GM12878 (cell line): ENCODE data around the gene RAI2. TPM values are rescaled to one million over a fixed set of nuclear protein-coding genes. Genes with fewer than 3 reads are reported as not detected.

ENCODE experiments used
- ATAC-seq: fragments of 200-7000 bp; cut with Tn5 transposase; 3 replicates; pipeline ENCODE4 v1.9.1; 2020; ENCODE audit warnings: mild to moderate bottlenecking, moderate library complexity
- BruUV-seq: library from RNA; stranded (reverse); fragments of 400-500 nt; replicated peaks from 2 replicates; lab custom pipeline; 2021; lab: Mats Ljungman, UMichigan
- CTCF ChIA-PET: fragments of 300-600 bp; sonication (Branson Sonifier 250); formaldehyde crosslinking; extraction: SDS; loops from one replicate; lab custom pipeline; 2021; ENCODE audit warnings: inconsistent platforms; lab: Yijun Ruan, JAX
- POLR2A ChIA-PET: fragments of 350-600 bp; formaldehyde crosslinking; extraction: SDS; loops from one replicate; lab custom pipeline; 2021; ENCODE audit warnings: inconsistent platforms; lab: Charles Lee
- RAD21 ChIA-PET: fragments of 300-600 bp; sonication (Branson Sonifier 250); formaldehyde crosslinking; loops from one replicate; lab custom pipeline; 2023; ENCODE audit warnings: antibody characterized with exemption; ENCODE audit not compliant: unreplicated experiment; lab: Charles Lee
- SMC1A ChIA-PET: fragments of 300-600 bp; sonication (Branson Sonifier 250); formaldehyde crosslinking; loops from one replicate; lab custom pipeline; 2023; ENCODE audit not compliant: unreplicated experiment, uncharacterized antibody; lab: Charles Lee
- DNase-seq: peaks from one replicate; pipeline ENCODE4 v3.0.0-alpha.2; 2011; ENCODE audit warnings: low read depth, low spot score
- FAIRE-seq: peaks from 3 replicates; lab custom pipeline; 2011; peaks lifted over from hg19 to GRCh38; lab: Jason Lieb, UNC
- H2AFZ ChIP-seq: 2 replicates; pipeline ENCODE4 v1.6.0; 2011; ENCODE audit warnings: low read depth, low read length, control low read depth; ENCODE audit not compliant: control insufficient read depth
- H3K27ac ChIP-seq: 2 replicates; pipeline ENCODE4 v1.5.1; 2011; ENCODE audit warnings: control low read depth; ENCODE audit not compliant: control insufficient read depth, insufficient read depth
- H3K27me3 ChIP-seq, 2 experiments: replicated peaks in 1 of 2; 2 replicates each; pipeline versions ENCODE4 v1.6.0 to v1.6.1; 2011; ENCODE audit warnings: low read length in 1 of 2; ENCODE audit not compliant: control insufficient read depth in 2 of 2, insufficient read depth in 2 of 2
- H3K36me3 ChIP-seq, 2 experiments: 2 replicates each; pipeline ENCODE4 v1.5.1; 2011; ENCODE audit warnings: low read length in 1 of 2; ENCODE audit not compliant: control insufficient read depth in 2 of 2, insufficient read depth in 2 of 2
- H3K4me1 ChIP-seq: 2 replicates; pipeline ENCODE4 v1.6.1; 2011; ENCODE audit warnings: mild to moderate bottlenecking, low read length, moderate library complexity, mixed read lengths; ENCODE audit not compliant: control insufficient read depth, insufficient read depth
- H3K4me2 ChIP-seq: 2 replicates; pipeline ENCODE4 v1.6.0; 2011; ENCODE audit warnings: control low read depth; ENCODE audit not compliant: control insufficient read depth, insufficient read depth
- H3K4me3 ChIP-seq: fragments of 200-600 bp; sonication (generic); 2 replicates; pipeline ENCODE4 v1.5.1; 2016
- H3K79me2 ChIP-seq: 2 replicates; pipeline ENCODE4 v1.6.0; 2011; ENCODE audit warnings: low read length; ENCODE audit not compliant: control insufficient read depth, insufficient read depth
- H3K9ac ChIP-seq: 2 replicates; pipeline ENCODE4 v1.8.0; 2011; ENCODE audit warnings: low read length, control low read depth, mixed read lengths; ENCODE audit not compliant: control insufficient read depth, insufficient read depth
- H3K9me3 ChIP-seq: replicated peaks from 3 replicates; pipeline ENCODE4 v1.5.1; 2011; ENCODE audit warnings: mild to moderate bottlenecking, low read length; ENCODE audit not compliant: control insufficient read depth, insufficient read depth
- H4K20me1 ChIP-seq: 2 replicates; pipeline ENCODE4 v1.6.0; 2011; ENCODE audit not compliant: control insufficient read depth, insufficient read depth
- CEBPB ChIP-seq, 2 experiments: fragments of 150-350 bp in 1 of 2; IDR thresholded peaks; 2 replicates each; pipeline ENCODE4 v1.6.1; 2012 to 2014; ENCODE audit warnings: low read depth in 2 of 2, low read length in 2 of 2, borderline replicate concordance in 1 of 2, inconsistent platforms in 1 of 2
- CHD2 ChIP-seq: IDR thresholded peaks from 2 replicates; pipeline ENCODE4 v1.6.1; 2011; ENCODE audit warnings: low read depth, low read length, improper control_type of control experiment, borderline replicate concordance
- EZH2 ChIP-seq: IDR thresholded peaks from 2 replicates; pipeline ENCODE4 v1.6.1; 2012; ENCODE audit warnings: low read depth, mild to moderate bottlenecking, control low read depth, inconsistent platforms, low read length, borderline replicate concordance; ENCODE audit not compliant: control insufficient read depth
- GABPA ChIP-seq: IDR thresholded peaks from 2 replicates; pipeline ENCODE4 v1.6.1; 2014; ENCODE audit warnings: antibody characterized with exemption, low read depth, mild to moderate bottlenecking, inconsistent platforms
- HCFC1 ChIP-seq: fragments of 150-350 bp; IDR thresholded peaks from 2 replicates; pipeline ENCODE4 v1.6.1; 2014; ENCODE audit warnings: low read length
- HDAC2 ChIP-seq: fragments of 200-600 bp; sonication (generic); IDR thresholded peaks from 2 replicates; pipeline ENCODE4 v1.6.1; 2017
- IKZF1 ChIP-seq: fragments of 450-650 bp; conservative IDR thresholded peaks from 2 replicates; pipeline ENCODE4 v1.6.1; 2017; ENCODE audit warnings: antibody characterized with exemption, mild to moderate bottlenecking
- JUNB ChIP-seq: IDR thresholded peaks from 2 replicates; pipeline ENCODE4 v1.6.1; 2016; ENCODE audit warnings: antibody characterized with exemption, mild to moderate bottlenecking
- NBN ChIP-seq: fragments of 450-650 bp; IDR thresholded peaks from 2 replicates; pipeline ENCODE4 v1.6.1; 2016
- PAX5 ChIP-seq: IDR thresholded peaks from 2 replicates; pipeline ENCODE4 v1.6.1; 2011; ENCODE audit warnings: low read depth, low read length, borderline replicate concordance
- RFX5 ChIP-seq: IDR thresholded peaks from 2 replicates; pipeline ENCODE4 v1.6.1; 2011; ENCODE audit warnings: low read depth, low read length, improper control_type of control experiment
- TCF7 ChIP-seq: IDR thresholded peaks from 2 replicates; pipeline ENCODE4 v1.6.1; 2014; ENCODE audit warnings: antibody characterized with exemption, borderline replicate concordance
- WGBS: methylation state at CpG from one replicate; pipeline ENCODE4 v1.1.6; 2016; ENCODE audit warnings: low lambda C conversion rate; ENCODE audit not compliant: insufficient replicate concordance, insufficient coverage; ENCODE audit errors: missing lambda C conversion rate; 5-methylcytosine and 5-hydroxymethylcytosine counted together
- in situ Hi-C: fragments of 300-500 bp; cut with MboI; formaldehyde crosslinking; loops from 9 replicates; pipeline ENCODE4 v1.14.3; 2018; ENCODE audit warnings: mixed read lengths
- intact Hi-C: fragments of 100-400 bp; cut with micrococcal nuclease; formaldehyde crosslinking; loops from one replicate; pipeline ENCODE4 v1.14.2; 2022; ENCODE audit not compliant: unreplicated experiment
- polyA plus RNA-seq, 11 experiments: library from polyadenylated mRNA; depleted of rRNA in 4 of 11; unstranded in 6 of 11; stranded (reverse) in 5 of 11; fragments of >200 nt; fragmentation: Nextera tagmentation in 4 of 11; fragmentation: Illumina TruSeq in 1 of 11; extraction: Ambion mirVana in 4 of 11; extraction: Trizol in 1 of 11; gene quantifications; 1 replicate in 1 of 11; 2 replicates in 10 of 11; pipeline versions ENCODE4 v1.2.1 to v1.2.3, GENCODE V29; 2011 to 2016; ENCODE audit warnings: inconsistent platforms in 2 of 11, missing spikeins in 2 of 11, low read depth in 1 of 11
- total RNA-seq, 4 experiments: library from RNA; depleted of rRNA in 3 of 4; stranded (reverse); fragments of >200 nt in 3 of 4; fragmentation: Illumina TruSeq in 1 of 4; extraction: Trizol in 1 of 4; gene quantifications; 2 replicates each; pipeline versions ENCODE4 v1.2.1 to v1.2.3, GENCODE V29; 2013 to 2021
- TF ChIP-seq, protein P1 (sequence below): fragments of 450-650 bp; IDR thresholded peaks from 2 replicates; pipeline ENCODE4 v1.6.1; 2018; ENCODE audit warnings: mild to moderate bottlenecking, low read depth, moderate library complexity; ENCODE audit not compliant: partially characterized antibody
- TF ChIP-seq, protein P2 (sequence below): IDR thresholded peaks from 2 replicates; pipeline ENCODE4 v1.6.1; 2012; ENCODE audit warnings: low read depth, low read length, improper control_type of control experiment
- TF ChIP-seq, protein P3 (sequence below): fragments of 450-650 bp; conservative IDR thresholded peaks from 2 replicates; pipeline ENCODE4 v1.6.1; 2017; ENCODE audit warnings: mild to moderate bottlenecking, moderate library complexity
- TF ChIP-seq, protein P4 (sequence below): fragments of 450-650 bp; IDR thresholded peaks from 2 replicates; pipeline ENCODE4 v1.6.1; 2017; ENCODE audit warnings: borderline replicate concordance
- TF ChIP-seq, protein P5 (sequence below): IDR thresholded peaks from 2 replicates; pipeline ENCODE4 v1.6.1; 2011; ENCODE audit warnings: borderline replicate concordance, low read depth, mild to moderate bottlenecking, moderate library complexity, low read length; ENCODE audit not compliant: insufficient read depth, poor library complexity, severe bottlenecking

RAI2 gene
- total and polyA plus RNA-seq, 10 of the 15 experiments (the other 5 are each of a cell fraction or from before 2014, with no cell fraction given) = not detected

DNA sequence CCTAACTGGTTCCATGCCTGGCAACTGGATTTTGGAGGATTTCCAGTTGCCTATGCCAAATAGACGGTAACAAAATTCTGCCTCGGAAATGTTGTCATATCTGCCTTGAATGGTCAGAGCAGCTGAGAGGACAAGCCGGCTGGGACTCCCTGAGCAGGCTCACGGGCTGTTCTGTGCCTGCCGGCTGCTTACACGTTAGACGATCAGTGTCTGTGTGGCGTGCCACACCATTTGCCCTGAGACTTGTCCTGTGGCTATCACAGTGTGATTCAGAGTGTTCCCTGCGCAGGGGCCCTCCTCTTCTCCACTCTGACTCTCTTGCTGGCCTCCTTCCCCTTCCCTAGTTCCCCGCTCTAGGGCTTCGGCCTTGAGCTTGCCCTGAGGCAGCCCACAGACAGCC is 42.4 kb downstream of the RAI2 start:
- no peak overlapping the region for H2AFZ ChIP-seq
- ATAC-seq (no peak), DNase-seq (no peak), FAIRE-seq (no peak)
- CTCF ChIA-PET = no interaction called here
- 45% methylated on average over 11 of the region's 11 CpGs for WGBS
- no peak overlapping the region for H3K4me3 ChIP-seq
- in situ Hi-C loops = no loop called here
- H3K4me1 ChIP-seq = no peaks in the 10 kb centered on the region
- no peaks in the 10 kb centered on the region for H3K9me3 ChIP-seq
- no peaks in the 10 kb centered on the region for H3K79me2 ChIP-seq
- no TSS peak for BruUV-seq
- H3K27me3 ChIP-seq = no peaks in the 10 kb centered on the region; a peak in 1 of 4 replicates
- intact Hi-C loops = no loop called here
- POLR2A ChIA-PET = no interaction called here
- RAD21 ChIA-PET = no interaction called here
- SMC1A ChIA-PET = interaction anchor here (1.0 kb wide), 1 partner anchor 10 kb away, joined by 3 read pairs; no protein-coding TSS in a partner anchor
- H4K20me1 ChIP-seq = no peaks in the 10 kb centered on the region
- H3K27ac ChIP-seq = no peak overlapping the region
- H3K4me2 ChIP-seq = no peak overlapping the region
- no peak overlapping the region for H3K9ac ChIP-seq
- H3K36me3 ChIP-seq = no peaks in the 10 kb centered on the region
- TF ChIP-seq, protein P1, sequence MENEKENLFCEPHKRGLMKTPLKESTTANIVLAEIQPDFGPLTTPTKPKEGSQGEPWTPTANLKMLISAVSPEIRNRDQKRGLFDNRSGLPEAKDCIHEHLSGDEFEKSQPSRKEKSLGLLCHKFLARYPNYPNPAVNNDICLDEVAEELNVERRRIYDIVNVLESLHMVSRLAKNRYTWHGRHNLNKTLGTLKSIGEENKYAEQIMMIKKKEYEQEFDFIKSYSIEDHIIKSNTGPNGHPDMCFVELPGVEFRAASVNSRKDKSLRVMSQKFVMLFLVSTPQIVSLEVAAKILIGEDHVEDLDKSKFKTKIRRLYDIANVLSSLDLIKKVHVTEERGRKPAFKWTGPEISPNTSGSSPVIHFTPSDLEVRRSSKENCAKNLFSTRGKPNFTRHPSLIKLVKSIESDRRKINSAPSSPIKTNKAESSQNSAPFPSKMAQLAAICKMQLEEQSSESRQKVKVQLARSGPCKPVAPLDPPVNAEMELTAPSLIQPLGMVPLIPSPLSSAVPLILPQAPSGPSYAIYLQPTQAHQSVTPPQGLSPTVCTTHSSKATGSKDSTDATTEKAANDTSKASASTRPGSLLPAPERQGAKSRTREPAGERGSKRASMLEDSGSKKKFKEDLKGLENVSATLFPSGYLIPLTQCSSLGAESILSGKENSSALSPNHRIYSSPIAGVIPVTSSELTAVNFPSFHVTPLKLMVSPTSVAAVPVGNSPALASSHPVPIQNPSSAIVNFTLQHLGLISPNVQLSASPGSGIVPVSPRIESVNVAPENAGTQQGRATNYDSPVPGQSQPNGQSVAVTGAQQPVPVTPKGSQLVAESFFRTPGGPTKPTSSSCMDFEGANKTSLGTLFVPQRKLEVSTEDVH = no peak
- TF ChIP-seq RFX5 = no peak
- TF ChIP-seq CEBPB (IDR thresholded peaks at IDR 0.05; ENCODE audit: borderline replicate concordance in 1 of 2, low read depth in 2 of 2, low read length in 2 of 2) = no peak
- no peak for TF ChIP-seq GABPA
- TF ChIP-seq CHD2 = no peak
- TF ChIP-seq JUNB = no peak
- TF ChIP-seq EZH2 = no peak
- TF ChIP-seq, protein P2, sequence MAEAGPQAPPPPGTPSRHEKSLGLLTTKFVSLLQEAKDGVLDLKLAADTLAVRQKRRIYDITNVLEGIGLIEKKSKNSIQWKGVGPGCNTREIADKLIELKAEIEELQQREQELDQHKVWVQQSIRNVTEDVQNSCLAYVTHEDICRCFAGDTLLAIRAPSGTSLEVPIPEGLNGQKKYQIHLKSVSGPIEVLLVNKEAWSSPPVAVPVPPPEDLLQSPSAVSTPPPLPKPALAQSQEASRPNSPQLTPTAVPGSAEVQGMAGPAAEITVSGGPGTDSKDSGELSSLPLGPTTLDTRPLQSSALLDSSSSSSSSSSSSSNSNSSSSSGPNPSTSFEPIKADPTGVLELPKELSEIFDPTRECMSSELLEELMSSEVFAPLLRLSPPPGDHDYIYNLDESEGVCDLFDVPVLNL = no peak
- TF ChIP-seq HDAC2 = no peak
- TF ChIP-seq, protein P3, sequence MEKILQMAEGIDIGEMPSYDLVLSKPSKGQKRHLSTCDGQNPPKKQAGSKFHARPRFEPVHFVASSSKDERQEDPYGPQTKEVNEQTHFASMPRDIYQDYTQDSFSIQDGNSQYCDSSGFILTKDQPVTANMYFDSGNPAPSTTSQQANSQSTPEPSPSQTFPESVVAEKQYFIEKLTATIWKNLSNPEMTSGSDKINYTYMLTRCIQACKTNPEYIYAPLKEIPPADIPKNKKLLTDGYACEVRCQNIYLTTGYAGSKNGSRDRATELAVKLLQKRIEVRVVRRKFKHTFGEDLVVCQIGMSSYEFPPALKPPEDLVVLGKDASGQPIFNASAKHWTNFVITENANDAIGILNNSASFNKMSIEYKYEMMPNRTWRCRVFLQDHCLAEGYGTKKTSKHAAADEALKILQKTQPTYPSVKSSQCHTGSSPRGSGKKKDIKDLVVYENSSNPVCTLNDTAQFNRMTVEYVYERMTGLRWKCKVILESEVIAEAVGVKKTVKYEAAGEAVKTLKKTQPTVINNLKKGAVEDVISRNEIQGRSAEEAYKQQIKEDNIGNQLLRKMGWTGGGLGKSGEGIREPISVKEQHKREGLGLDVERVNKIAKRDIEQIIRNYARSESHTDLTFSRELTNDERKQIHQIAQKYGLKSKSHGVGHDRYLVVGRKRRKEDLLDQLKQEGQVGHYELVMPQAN = no peak
- no peak for TF ChIP-seq IKZF1
- TF ChIP-seq NBN = no peak
- TF ChIP-seq, protein P4, sequence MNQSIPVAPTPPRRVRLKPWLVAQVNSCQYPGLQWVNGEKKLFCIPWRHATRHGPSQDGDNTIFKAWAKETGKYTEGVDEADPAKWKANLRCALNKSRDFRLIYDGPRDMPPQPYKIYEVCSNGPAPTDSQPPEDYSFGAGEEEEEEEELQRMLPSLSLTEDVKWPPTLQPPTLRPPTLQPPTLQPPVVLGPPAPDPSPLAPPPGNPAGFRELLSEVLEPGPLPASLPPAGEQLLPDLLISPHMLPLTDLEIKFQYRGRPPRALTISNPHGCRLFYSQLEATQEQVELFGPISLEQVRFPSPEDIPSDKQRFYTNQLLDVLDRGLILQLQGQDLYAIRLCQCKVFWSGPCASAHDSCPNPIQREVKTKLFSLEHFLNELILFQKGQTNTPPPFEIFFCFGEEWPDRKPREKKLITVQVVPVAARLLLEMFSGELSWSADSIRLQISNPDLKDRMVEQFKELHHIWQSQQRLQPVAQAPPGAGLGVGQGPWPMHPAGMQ = no peak
- TF ChIP-seq TCF7 = no peak
- TF ChIP-seq PAX5 = no peak
- TF ChIP-seq HCFC1 = no peak
- TF ChIP-seq, protein P5, sequence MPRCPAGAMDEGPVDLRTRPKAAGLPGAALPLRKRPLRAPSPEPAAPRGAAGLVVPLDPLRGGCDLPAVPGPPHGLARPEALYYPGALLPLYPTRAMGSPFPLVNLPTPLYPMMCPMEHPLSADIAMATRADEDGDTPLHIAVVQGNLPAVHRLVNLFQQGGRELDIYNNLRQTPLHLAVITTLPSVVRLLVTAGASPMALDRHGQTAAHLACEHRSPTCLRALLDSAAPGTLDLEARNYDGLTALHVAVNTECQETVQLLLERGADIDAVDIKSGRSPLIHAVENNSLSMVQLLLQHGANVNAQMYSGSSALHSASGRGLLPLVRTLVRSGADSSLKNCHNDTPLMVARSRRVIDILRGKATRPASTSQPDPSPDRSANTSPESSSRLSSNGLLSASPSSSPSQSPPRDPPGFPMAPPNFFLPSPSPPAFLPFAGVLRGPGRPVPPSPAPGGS = no peak
